Amygdala (tissue), 56 donors: ENCODE measurements around the gene GSC.
"Not testable (repeated sequence)": the region's sequence is repeated elsewhere in the genome, so short reads cannot be mapped to it uniquely, and the experiment has no call there.

Experiments used
- DNase-seq, 56 donors: peaks; one replicate each; lab custom pipeline; 2025; lab: John Stamatoyannopoulos, UW

GSC gene

DNA sequence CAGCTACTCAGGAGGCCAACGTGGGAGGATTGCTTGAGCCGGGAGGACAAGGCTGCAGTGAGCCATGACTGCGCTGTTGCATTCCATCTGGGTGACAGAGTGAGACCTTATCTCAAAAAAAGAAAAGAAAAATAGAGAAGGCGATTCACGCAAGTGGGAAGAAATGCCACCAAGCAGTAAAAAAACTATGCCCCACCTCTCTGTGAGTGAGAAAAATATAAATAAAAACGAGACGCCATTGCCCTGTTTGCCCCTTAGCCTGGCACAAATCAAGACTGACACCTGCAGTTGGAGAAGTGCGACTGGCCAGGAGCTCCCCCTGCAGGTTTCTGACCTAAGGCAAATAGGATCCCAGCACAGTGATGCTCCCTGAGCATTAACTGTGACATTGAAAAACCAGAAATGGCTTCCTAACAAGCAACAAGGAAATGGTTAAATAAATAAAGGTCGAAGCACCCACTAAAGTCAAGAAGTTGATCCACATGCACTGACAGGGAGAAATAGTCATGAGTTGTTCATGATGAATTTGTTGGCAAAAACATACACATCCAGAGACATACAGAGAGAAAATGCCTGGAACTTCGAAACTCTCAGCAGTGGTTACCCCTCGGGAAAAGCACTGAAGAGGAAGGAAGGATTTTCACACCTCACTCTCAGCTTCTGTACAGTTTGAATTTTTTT, 21.1 kb downstream of the GSC start:
- no peak for DNase-seq

GRCh38 chr14:94747739-94748138, 22.2 kb downstream of the GSC start:
- DNase-seq = no peak

GRCh38 chr14:94747153-94747552, 22.8 kb downstream of the GSC start:
- not testable (repeated sequence) for DNase-seq

- DNase-seq = no peak
These were observed 23.8 kb downstream of the GSC start for GRCh38 chr14:94746131-94746530.

DNA sequence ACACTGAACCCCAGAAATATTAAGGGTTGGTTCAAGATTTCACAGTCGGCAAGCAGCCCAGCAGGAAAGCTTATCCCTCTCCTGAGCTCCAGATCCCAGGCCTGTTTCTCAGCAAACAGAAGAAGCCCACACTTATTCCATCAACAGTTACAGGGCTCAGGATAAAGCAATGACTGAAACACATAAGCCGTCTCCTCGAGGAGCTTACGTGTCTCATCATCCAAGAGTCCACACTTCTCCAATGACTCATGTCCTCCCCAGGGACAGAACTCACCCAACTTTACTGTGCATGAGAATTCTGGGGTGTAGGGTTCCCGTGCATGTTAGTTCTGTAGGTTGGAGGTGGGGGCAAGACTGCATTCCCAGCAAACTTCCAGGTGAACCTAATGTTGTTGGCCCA, 31.2 kb downstream of the GSC start:
- no peak for DNase-seq

GRCh38 chr14:94738097-94738496, 31.8 kb downstream of the GSC start:
- no peak for DNase-seq

GRCh38 chr14:94728950-94729349, 41.0 kb downstream of the GSC start:
- DNase-seq = no peak

GRCh38 chr14:94728440-94728839, 41.5 kb downstream of the GSC start:
- DNase-seq = not testable (repeated sequence)

GRCh38 chr14:94726649-94727048, 43.3 kb downstream of the GSC start:
- DNase-seq = not testable (repeated sequence)

- DNase-seq = no peak
These were observed 44.9 kb downstream of the GSC start for GRCh38 chr14:94724993-94725392.

GRCh38 chr14:94722397-94722796, 47.5 kb downstream of the GSC start:
- DNase-seq = no peak
